HG02852 (cell line): ENCODE data around the gene DUSP5.
A peak's percentile ranks its signal among the peaks of the same experiment; 100 is the strongest.

Experiments
- ATAC-seq: cut with Tn5 transposase; IDR thresholded peaks from one replicate; pipeline ENCODE4 v1.9.1; 2021; ENCODE audit warnings: mild to moderate bottlenecking, moderate library complexity; ENCODE audit not compliant: unreplicated experiment

The DUSP5 gene

DNA sequence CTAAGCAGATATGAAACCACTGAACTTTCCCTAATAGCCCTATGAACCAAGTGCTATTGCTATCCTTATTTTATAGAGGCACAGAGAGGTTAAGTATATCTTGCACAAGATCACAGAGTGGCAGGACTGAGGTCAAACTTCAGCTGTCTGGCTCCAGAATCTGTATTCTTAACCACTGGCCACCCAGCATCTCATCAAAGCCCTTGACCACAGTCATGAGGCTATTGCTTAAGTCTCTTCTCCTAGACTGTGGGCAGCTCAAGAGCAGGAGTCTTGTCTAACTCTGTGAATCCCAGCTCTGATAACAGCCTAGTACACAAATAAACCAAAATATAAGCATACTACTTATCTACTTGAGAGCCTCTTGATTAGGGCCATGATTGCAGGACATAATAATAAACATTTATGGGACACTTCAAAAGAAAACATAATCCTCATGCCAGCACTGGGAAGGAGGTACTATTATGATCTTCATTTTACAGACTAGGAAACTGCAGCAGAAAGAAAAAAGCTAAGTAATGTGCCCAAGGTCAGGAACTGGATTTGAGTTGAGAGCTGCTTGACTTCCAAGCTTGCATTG is 47.3 kb downstream of the DUSP5 start:
- ATAC-seq, result no peak

DNA sequence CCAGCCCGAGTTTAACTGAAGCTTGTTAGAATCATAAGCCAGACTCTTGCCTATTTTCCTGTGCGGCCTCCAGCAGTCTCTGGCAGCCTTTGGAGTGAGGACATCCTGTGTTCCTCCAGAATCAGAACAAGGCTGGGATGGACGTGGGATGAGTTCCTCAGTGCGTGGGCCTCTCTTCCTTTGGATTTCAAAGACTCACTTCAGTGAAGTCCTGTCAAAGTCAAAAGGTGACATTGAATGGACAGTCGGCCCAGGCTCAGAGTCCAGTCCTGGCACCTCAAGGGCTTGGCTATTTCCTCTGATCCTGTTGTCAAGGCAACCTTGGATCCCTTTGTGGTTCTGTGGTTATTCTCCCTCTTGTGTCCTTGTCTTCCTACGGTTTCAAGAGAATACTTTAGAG is 48.4 kb downstream of the DUSP5 start:
- ATAC-seq, result no peak

DNA sequence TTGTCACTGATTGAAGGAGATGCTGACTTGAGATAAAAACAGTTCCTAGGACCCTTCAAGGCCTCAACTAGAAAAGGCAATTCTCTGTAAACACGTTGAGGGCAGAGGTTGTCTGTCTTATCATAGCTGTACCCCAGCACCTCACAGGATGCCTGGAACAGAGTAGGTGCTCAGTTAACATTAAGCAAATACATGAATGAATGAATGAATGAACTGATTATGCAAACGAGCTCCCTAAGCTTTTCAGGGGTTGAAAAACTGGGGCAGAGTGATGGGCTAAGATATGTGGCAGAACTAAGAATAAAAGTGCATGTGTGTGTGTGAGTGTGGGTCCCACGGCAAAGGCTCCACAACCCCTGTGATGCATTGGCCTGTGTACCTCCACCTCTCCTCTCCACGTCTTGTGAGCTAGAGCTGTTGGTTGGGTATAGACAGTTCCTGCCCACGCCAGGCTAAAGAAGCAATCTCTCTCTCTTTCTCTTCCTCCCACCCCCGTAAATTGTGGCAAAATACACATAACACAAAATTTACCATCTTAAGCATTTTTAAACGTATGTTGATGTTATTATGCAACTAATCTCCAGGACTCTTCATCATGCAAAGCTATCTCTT is 48.9 kb downstream of the DUSP5 start:
- no peak for ATAC-seq

DNA sequence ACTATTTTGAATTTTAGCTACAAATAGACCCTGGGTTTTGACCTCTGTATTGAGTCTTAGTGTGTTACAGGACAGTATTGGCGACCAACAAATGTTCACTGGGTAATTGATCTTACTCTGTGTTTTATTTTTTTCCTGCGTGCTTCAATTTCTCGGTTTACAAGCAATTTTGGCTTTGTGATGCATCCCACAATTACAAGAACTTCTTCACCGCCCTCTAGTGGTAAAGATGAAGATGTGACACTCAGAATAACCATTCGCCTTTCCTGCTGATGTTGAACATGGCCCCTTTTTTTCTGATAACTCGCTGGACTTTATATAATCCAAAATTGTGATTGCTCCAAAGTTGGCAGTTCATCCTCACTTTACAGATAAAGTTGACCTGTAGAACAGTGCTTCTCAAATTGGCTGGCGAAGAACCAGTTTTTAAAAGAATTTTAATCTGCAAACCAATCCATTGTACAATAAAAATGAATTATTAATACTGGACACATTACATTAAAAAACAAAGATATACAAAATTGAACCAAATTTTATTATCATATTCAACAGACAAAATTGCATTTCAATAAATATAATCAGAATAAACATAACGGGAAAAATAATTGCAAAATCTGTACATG is 49.5 kb downstream of the DUSP5 start:
- no peak for ATAC-seq

DNA sequence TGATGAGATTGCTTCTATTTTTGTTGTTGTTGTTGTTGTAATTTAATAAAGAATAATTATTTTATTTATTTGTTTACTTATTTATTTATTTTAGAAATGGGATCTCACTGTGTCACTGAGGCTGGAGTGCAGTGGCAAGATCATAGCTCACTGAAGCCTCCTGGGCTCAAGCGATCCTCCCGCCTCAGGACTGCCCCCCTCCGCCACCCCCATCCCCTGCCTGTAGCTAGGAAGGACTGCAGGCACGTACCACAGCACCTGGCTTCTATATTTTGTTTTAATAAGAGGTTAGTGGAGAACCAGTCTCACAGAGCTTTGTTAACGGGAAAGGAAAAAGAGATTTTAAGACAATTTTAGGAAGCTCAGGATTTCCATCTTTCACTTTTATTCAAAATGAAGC is 50.3 kb downstream of the DUSP5 start:
- no peak for ATAC-seq

DNA sequence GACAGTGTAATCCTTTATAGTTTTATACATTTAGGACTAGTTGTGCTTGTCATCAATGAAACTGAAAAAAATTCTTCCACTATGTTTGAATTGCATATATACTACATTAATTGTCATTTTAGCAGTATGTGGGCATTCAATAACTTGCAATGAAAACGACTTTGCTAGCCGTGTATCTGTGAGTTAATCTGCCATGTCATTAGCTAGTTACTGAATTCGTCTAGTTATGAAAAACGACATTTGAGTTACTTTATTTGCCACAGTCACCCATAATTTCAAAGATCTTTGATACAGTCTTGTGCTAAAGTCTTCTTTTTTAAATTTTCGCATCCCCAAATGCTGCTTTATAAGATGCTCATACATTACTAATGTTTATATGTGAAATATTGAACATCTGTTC is 51.5 kb downstream of the DUSP5 start:
- ATAC-seq, result no peak

DNA sequence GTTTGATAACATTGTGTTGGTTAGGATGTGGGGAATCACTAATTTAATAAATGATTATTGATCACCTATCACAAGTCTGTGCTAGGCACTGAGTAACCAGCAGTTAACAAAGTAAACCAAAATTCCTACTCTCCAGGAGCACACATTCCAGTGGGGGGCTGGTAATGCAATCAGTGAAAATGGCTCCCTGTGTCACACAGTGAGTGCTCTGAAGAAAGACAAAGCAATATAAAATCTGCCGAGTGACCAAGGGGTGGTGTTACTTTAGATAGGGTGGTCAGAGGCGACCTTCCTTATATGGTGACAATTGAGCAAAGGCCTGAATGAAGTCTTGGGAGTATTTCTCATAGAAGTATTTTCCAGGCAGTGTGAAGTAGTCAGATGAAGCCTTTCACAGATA is 56.2 kb downstream of the DUSP5 start:
- ATAC-seq, result no peak

DNA sequence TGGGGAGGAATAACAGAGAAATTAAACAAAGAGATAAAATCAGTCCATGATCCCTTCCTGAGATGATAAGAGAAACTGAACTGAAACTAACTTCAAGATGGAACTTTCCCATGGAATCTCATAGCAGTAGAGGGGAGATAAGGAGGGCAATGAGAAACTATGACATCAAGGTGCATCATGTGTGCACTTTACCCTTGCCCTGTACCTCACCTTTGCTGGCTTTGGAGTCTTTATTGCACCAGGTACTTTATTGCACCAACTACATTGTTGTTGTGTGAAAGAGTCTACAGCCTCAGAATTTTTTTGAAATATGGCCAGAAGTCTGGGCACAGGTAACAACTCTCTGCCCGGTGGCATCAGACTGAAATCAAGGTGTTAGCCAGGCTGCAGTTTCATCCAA is 58.6 kb downstream of the DUSP5 start:
- ATAC-seq, result no peak

DNA sequence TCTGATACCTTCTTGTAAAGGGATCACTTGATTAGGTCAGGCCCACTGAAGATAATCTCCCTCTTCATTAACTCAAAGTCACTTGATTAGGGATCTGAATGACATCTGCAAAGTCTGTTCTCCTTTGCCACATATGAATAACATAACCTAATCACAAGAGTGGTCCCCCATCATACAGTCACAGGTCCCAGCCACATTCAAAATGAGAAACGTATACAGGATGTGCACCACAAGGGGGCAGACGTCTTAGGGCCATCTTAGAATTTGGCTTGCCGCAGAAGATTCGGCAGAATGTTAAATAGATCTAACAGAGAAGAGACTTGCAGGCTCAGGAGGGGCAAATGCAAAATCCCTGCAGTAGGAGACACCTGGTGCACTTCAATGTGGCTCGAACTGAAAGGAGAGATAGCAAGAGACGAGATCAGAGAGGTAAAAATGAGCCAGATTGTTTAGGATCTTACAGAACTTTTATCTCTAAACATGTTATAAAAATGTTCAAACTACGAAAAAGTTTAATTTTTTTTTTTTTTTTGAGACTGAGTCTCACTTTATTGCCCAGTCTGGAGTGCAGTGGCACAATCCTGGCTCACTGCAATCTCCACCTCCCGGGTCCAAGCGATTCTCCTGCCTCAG is 59.4 kb downstream of the DUSP5 start:
- peak; percentile 80 for ATAC-seq

DNA sequence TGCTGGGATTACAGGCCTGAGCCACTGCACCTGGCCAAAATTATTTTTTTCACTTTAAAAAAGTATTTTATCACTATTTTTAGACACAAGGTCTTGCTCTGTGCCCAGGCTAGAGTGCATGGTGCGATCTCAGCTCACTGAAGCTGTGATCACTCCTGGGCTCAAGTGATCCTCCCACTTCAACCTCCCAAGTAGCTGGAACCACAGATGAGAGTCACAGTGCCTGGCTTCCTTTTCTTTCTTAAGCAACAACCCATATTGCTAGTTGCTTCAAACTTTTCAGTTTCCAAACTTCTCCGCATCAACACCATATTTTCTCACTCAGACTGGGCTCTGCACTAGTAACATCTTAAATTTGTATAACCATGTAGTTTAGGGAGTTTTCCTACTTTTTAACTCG is 60.3 kb downstream of the DUSP5 start:
- ATAC-seq, result no peak

DNA sequence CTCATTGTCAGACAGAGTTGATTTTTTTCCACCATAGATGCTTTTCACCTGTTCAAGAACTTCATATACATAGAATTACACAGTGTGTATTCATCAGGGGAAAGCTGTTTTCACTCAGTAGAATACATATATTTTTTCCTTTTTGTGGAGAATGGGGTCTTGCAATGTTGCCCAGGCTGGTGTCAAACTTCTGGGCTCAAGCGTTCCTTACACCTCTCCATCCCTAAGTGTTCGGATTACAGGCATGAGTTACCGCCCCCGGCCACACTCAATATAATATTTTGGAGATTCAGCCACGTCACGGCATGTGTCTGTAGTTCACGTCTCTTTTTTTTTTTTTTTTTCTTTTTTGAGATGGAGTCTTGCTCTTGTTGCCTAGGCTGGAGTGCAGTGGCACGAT is 62.3 kb downstream of the DUSP5 start:
- ATAC-seq, result no peak
